K562 (cell line): ENCODE data around the gene ABAT. TPM values are rescaled to one million over a fixed set of nuclear protein-coding genes. Genes with fewer than 3 reads are reported as not detected.

ENCODE experiments used
- ATAC-seq: fragments of 200-7000 bp; cut with Tn5 transposase; 3 replicates; pipeline ENCODE4 v1.9.1; 2020; ENCODE audit warnings: moderate library complexity
- BruUV-seq: library from RNA; stranded (reverse); fragments of 400-500 nt; replicated peaks from 2 replicates; lab custom pipeline; 2021; lab: Mats Ljungman, UMichigan
- CTCF ChIA-PET: fragments of 300-600 bp; formaldehyde crosslinking; extraction: SDS; loops from one replicate; lab custom pipeline; 2021; ENCODE audit warnings: low intra/inter-chr PET ratio; lab: Yijun Ruan, JAX
- POLR2A ChIA-PET: fragments of 300-600, 350-650 bp; sonication (Branson Sonifier 250); formaldehyde crosslinking; extraction: SDS; loops from one replicate; lab custom pipeline; 2021; ENCODE audit warnings: antibody characterized with exemption, inconsistent platforms; lab: Yijun Ruan, JAX
- DNase-seq, 4 experiments: peaks; one replicate each; pipeline versions ENCODE4 v3.0.0 to v3.0.0-alpha.2; 2011 to 2018; ENCODE audit warnings: low spot score in 3 of 4, mixed read lengths in 3 of 4; ENCODE audit errors: extremely low read depth in 1 of 4
- FAIRE-seq: peaks from 2 replicates; lab custom pipeline; 2011; peaks lifted over from hg19 to GRCh38; lab: Jason Lieb, UNC
- H2AFZ ChIP-seq: 2 replicates; pipeline ENCODE4 v1.6.0; 2011; ENCODE audit warnings: low read depth, low read length, control low read depth, inconsistent platforms
- H3K27ac ChIP-seq: fragments of 200-600 bp; 3 replicates; pipeline ENCODE4 v1.8.0; 2011; ENCODE audit warnings: low read depth, mild to moderate bottlenecking, control low read depth, inconsistent platforms, low read length, moderate library complexity, mixed read lengths; ENCODE audit errors: extremely low read depth
- H3K27me3 ChIP-seq, 2 experiments: fragments of 300-600 bp in 1 of 2; 2 replicates in 1 of 2; 3 replicates in 1 of 2; pipeline versions ENCODE4 v1.6.0 to v1.8.0; 2011; ENCODE audit warnings: inconsistent platforms in 2 of 2, low read length in 2 of 2, mild to moderate bottlenecking in 1 of 2, mixed read lengths in 1 of 2, moderate library complexity in 1 of 2; ENCODE audit not compliant: control insufficient read depth in 2 of 2, insufficient read depth in 2 of 2
- H3K36me3 ChIP-seq: fragments of 300-600 bp; 3 replicates; pipeline ENCODE4 v1.8.0; 2011; ENCODE audit warnings: mild to moderate bottlenecking, low read length, inconsistent platforms; ENCODE audit not compliant: control insufficient read depth, insufficient read depth
- H3K4me1 ChIP-seq, 2 experiments: fragments of 200-600 bp in 1 of 2; replicated peaks in 1 of 2; 2 replicates in 1 of 2; 3 replicates in 1 of 2; pipeline versions ENCODE4 v1.5.1 to v1.8.0; 2011; ENCODE audit warnings: inconsistent platforms in 2 of 2, low read length in 2 of 2, mild to moderate bottlenecking in 1 of 2, mixed read lengths in 1 of 2, moderate library complexity in 1 of 2; ENCODE audit not compliant: control insufficient read depth in 2 of 2, insufficient read depth in 2 of 2
- H3K4me2 ChIP-seq: 2 replicates; pipeline ENCODE4 v1.6.1; 2011; ENCODE audit warnings: low read length, control low read depth, inconsistent platforms, mixed read lengths; ENCODE audit not compliant: insufficient read depth
- H3K4me3 ChIP-seq: fragments of 200-600 bp; sonication (generic), shearing (Covaris generic); 2 replicates; pipeline ENCODE4 v1.5.1; 2016; ENCODE audit warnings: control low read depth, inconsistent platforms
- H3K79me2 ChIP-seq: fragments of 200-600 bp; 3 replicates; pipeline ENCODE4 v1.8.0; 2011; ENCODE audit warnings: low read length, inconsistent platforms; ENCODE audit not compliant: control insufficient read depth, insufficient read depth
- H3K9ac ChIP-seq, 2 experiments: 2 replicates each; pipeline versions ENCODE4 v1.6.0 to v1.6.1; 2011; ENCODE audit warnings: low read depth in 2 of 2, low read length in 2 of 2, control low read depth in 1 of 2, inconsistent platforms in 1 of 2, mild to moderate bottlenecking in 1 of 2, mixed read lengths in 1 of 2; ENCODE audit not compliant: insufficient read depth in 1 of 2
- H3K9me1 ChIP-seq: one replicate; pipeline ENCODE4 v1.6.0; 2011; ENCODE audit warnings: inconsistent platforms, mild to moderate bottlenecking, low read length, moderate library complexity; ENCODE audit not compliant: control insufficient read depth, insufficient read depth
- H3K9me3 ChIP-seq: replicated peaks from 2 replicates; pipeline ENCODE4 v1.5.1; 2011; ENCODE audit warnings: low read depth, low read length, inconsistent platforms; ENCODE audit not compliant: control insufficient read depth, insufficient read depth
- H4K20me1 ChIP-seq: replicated peaks from 2 replicates; pipeline ENCODE4 v1.6.1; 2011; ENCODE audit warnings: low read length, inconsistent platforms, mixed read lengths; ENCODE audit not compliant: control insufficient read depth, insufficient read depth
- C11orf30 ChIP-seq: fragments of 450-650 bp; IDR thresholded peaks from 2 replicates; pipeline ENCODE4 v1.6.1; 2016; ENCODE audit warnings: low read depth, mild to moderate bottlenecking
- CHD7 ChIP-seq: fragments of 200-600 bp; sonication (generic); IDR thresholded peaks from one replicate; pipeline ENCODE4 v1.6.1; 2012; ENCODE audit warnings: mild to moderate bottlenecking, low read depth, low read length, inconsistent platforms
- CREM ChIP-seq: IDR thresholded peaks from 2 replicates; pipeline ENCODE4 v1.6.1; 2014; ENCODE audit warnings: antibody characterized with exemption, low read depth
- EZH2 ChIP-seq: IDR thresholded peaks from 2 replicates; pipeline ENCODE4 v1.6.1; 2012; ENCODE audit warnings: low read depth, mild to moderate bottlenecking, inconsistent platforms, low read length, borderline replicate concordance
- FUS ChIP-seq: fragments of 200-400 bp; formaldehyde crosslinking; optimal IDR thresholded peaks from 2 replicates; pipeline ENCODE3; 2017; ENCODE audit warnings: low read depth, low read length
- RBM25 ChIP-seq: fragments of 200-400 bp; formaldehyde crosslinking; IDR thresholded peaks from 2 replicates; pipeline ENCODE4 v1.6.1; 2018; ENCODE audit warnings: low read length, low read depth, moderate library complexity; ENCODE audit not compliant: severe bottlenecking
- SNIP1 ChIP-seq: fragments of 450-650 bp; IDR thresholded peaks from 2 replicates; pipeline ENCODE4 v1.7.1; 2017; ENCODE audit warnings: low read depth, mild to moderate bottlenecking
- TAF1 ChIP-seq: IDR thresholded peaks from 2 replicates; pipeline ENCODE4 v1.6.1; 2011; ENCODE audit warnings: mild to moderate bottlenecking, low read length, moderate library complexity; ENCODE audit not compliant: insufficient read depth, control insufficient read depth, severe bottlenecking; ENCODE audit errors: extremely low read depth
- WHSC1 ChIP-seq: IDR thresholded peaks from one replicate; pipeline ENCODE4 v1.6.1; 2012; ENCODE audit warnings: low read length, control low read depth, inconsistent platforms
- ZKSCAN3 ChIP-seq: fragments of 250-450 bp; sonication (Bioruptor Pico); IDR thresholded peaks from 2 replicates; pipeline ENCODE4 v1.4.0; 2020
- ZNF785 ChIP-seq: fragments of 250-450 bp; sonication (Bioruptor Pico); IDR thresholded peaks from 2 replicates; pipeline ENCODE4 v1.4.0; 2020; ENCODE audit warnings: mild to moderate bottlenecking
- WGBS: fragments of 100-300 bp; shearing (Covaris generic); methylation state at CpG from one replicate; pipeline ENCODE4 v1.1.6; 2016; ENCODE audit warnings: low coverage, mixed read lengths; ENCODE audit not compliant: insufficient coverage; ENCODE audit errors: missing lambda C conversion rate; 5-methylcytosine and 5-hydroxymethylcytosine counted together
- in situ Hi-C: fragments of 300-500 bp; cut with MboI; formaldehyde crosslinking; loops from 4 replicates; pipeline ENCODE4 v1.15.0; 2018; ENCODE audit warnings: inconsistent platforms, mixed read lengths
- intact Hi-C: fragments of 100-400 bp; cut with micrococcal nuclease; formaldehyde crosslinking; loops from 2 replicates; pipeline ENCODE4 v1.14.2; 2022
- polyA plus RNA-seq, 8 experiments: library from polyadenylated mRNA; depleted of rRNA in 4 of 8; stranded (reverse) in 5 of 8; unstranded in 3 of 8; fragments of >200 nt; fragmentation: Nextera tagmentation in 2 of 8; fragmentation: Illumina TruSeq in 1 of 8; extraction: Ambion mirVana in 2 of 8; extraction: Trizol in 1 of 8; gene quantifications; 2 replicates each; pipeline versions ENCODE4 v1.2.1 to v1.2.3, GENCODE V29; 2011 to 2014; ENCODE audit warnings: inconsistent platforms in 1 of 8, missing spikeins in 1 of 8
- total RNA-seq, 7 experiments: library from RNA; depleted of rRNA in 6 of 7; stranded (reverse); fragments of >200 nt in 6 of 7; fragmentation: Illumina TruSeq in 2 of 7; extraction: Trizol in 2 of 7; gene quantifications; 2 replicates each; pipeline versions ENCODE4 v1.2.1 to v1.2.3, GENCODE V29; 2011 to 2021; ENCODE audit warnings: low replicate concordance in 1 of 7

The ABAT gene
- total and polyA plus RNA-seq, 9 of the 15 experiments (the other 6 are each of a cell fraction or from before 2014, with no cell fraction given): 0.01 to 0.49 (median 0.10) TPM

- H3K27ac ChIP-seq: no peak overlapping the region
- no peaks in the 10 kb centered on the region for H3K4me1 ChIP-seq
- H3K9me1 ChIP-seq: no peaks in the 10 kb centered on the region
- no peaks in the 10 kb centered on the region; the same call in 1 of the 2 replicates for H4K20me1 ChIP-seq
- WGBS: under 1% methylated on average over 18 of the region's 18 CpGs
- POLR2A ChIA-PET: interaction anchor here (0.6 kb wide), 1 partner anchor 676 kb away, joined by 3 read pairs; no protein-coding TSS in a partner anchor
- in situ Hi-C loops (no loop called here), intact Hi-C loops (no loop called here)
- FAIRE-seq (no peak), DNase-seq (no peak), ATAC-seq (no peak)
- H2AFZ ChIP-seq: no peak overlapping the region
- H3K79me2 ChIP-seq: no peaks in the 10 kb centered on the region
- no peaks in the 10 kb centered on the region for H3K36me3 ChIP-seq
- BruUV-seq: no TSS peak
- no peak overlapping the region for H3K9ac ChIP-seq
- 0 out of 2 replicates have a peak, but pooled peaks cover under 1% of the 10 kb centered on the region for H3K9me3 ChIP-seq
- CTCF ChIA-PET: no interaction called here
- no peak overlapping the region for H3K4me2 ChIP-seq
- peaks cover 24 to 35% of the 10 kb centered on the region in 2 experiments for H3K27me3 ChIP-seq
- no peak overlapping the region for H3K4me3 ChIP-seq
- no peak for TF ChIP-seq CHD7
- no peak for TF ChIP-seq ZKSCAN3 (CRISPR knock-in tag)
- TF ChIP-seq SNIP1: no peak
- no peak for TF ChIP-seq ZNF785
- no peak for TF ChIP-seq WHSC1
- peak; percentile 19; the same call in 1 of the 2 replicates for TF ChIP-seq C11orf30
- no peak for TF ChIP-seq TAF1
- TF ChIP-seq CREM: no peak
- TF ChIP-seq FUS: no peak
- no peak for TF ChIP-seq RBM25
- peak; percentile 84; the same call in 1 of the 2 replicates for TF ChIP-seq EZH2
These were observed 20.6 kb downstream of the ABAT start for GRCh38 chr16:8694795-8695728.
